GM23248 (cell line): ENCODE data around the gene LMO1. TPM values are rescaled to one million over a fixed set of nuclear protein-coding genes. Genes with fewer than 3 reads are reported as not detected.

Experiments
- DNase-seq: peaks from one replicate; pipeline ENCODE4 v3.0.0-alpha.2; 2015
- H2AFZ ChIP-seq: fragments of 200-600 bp; sonication (generic); 2 replicates; pipeline ENCODE4 v1.6.1; 2016; ENCODE audit warnings: antibody characterized with exemption
- H3F3A ChIP-seq: fragments of 200-600 bp; sonication (generic); 2 replicates; pipeline ENCODE4 v1.6.1; 2016; ENCODE audit warnings: mild to moderate bottlenecking, antibody characterized with exemption, mixed run types; ENCODE audit not compliant: insufficient read depth
- H3K27ac ChIP-seq: fragments of 200-600 bp; sonication (generic); 2 replicates; pipeline ENCODE4 v1.5.1; 2016; ENCODE audit warnings: mild to moderate bottlenecking
- H3K27me3 ChIP-seq: fragments of 200-600 bp; sonication (generic); replicated peaks from 2 replicates; pipeline ENCODE4 v1.6.1; 2016; ENCODE audit warnings: mild to moderate bottlenecking; ENCODE audit not compliant: insufficient read depth
- H3K36me3 ChIP-seq: fragments of 200-600 bp; sonication (generic); 2 replicates; pipeline ENCODE4 v1.6.1; 2016; ENCODE audit warnings: low read depth, mild to moderate bottlenecking
- H3K4me1 ChIP-seq: fragments of 200-600 bp; sonication (generic); 2 replicates; pipeline ENCODE4 v1.6.1; 2016; ENCODE audit warnings: mild to moderate bottlenecking; ENCODE audit not compliant: insufficient read depth
- H3K4me2 ChIP-seq: fragments of 200-600 bp; sonication (generic); one replicate; pipeline ENCODE4 v1.6.1; 2016; ENCODE audit warnings: mild to moderate bottlenecking; ENCODE audit not compliant: unreplicated experiment
- H3K4me3 ChIP-seq: fragments of 200-600 bp; sonication (generic); 2 replicates; pipeline ENCODE4 v1.5.1; 2016; ENCODE audit warnings: mild to moderate bottlenecking
- H3K79me2 ChIP-seq: fragments of 200-600 bp; sonication (generic); 2 replicates; pipeline ENCODE4 v1.6.1; 2016; ENCODE audit warnings: mild to moderate bottlenecking; ENCODE audit not compliant: insufficient read depth
- H3K9ac ChIP-seq: fragments of 200-600 bp; sonication (generic); 2 replicates; pipeline ENCODE4 v1.6.1; 2016; ENCODE audit warnings: mild to moderate bottlenecking
- H3K9me2 ChIP-seq: fragments of 200-600 bp; sonication (generic); 2 replicates; pipeline ENCODE4 v1.6.1; 2016; ENCODE audit warnings: mixed run types, mild to moderate bottlenecking, moderate library complexity; ENCODE audit not compliant: insufficient read depth
- H3K9me3 ChIP-seq: fragments of 200-600 bp; sonication (generic); one replicate; pipeline ENCODE4 v1.6.1; 2017; ENCODE audit warnings: low read depth
- H4K20me1 ChIP-seq: fragments of 200-600 bp; sonication (generic); 2 replicates; pipeline ENCODE4 v1.6.0; 2016; ENCODE audit not compliant: insufficient read depth
- EZH2 ChIP-seq: fragments of 200-600 bp; sonication (generic); IDR thresholded peaks from 2 replicates; pipeline ENCODE4 v1.6.1; 2018; ENCODE audit warnings: antibody characterized with exemption, mild to moderate bottlenecking; ENCODE audit not compliant: insufficient read depth, poor library complexity, severe bottlenecking
- EZH2phosphoT487 ChIP-seq: fragments of 200-600 bp; sonication (generic); IDR thresholded peaks from 2 replicates; pipeline ENCODE4 v1.6.1; 2018; ENCODE audit warnings: antibody characterized with exemption, moderate library complexity, mild to moderate bottlenecking, low read depth; ENCODE audit not compliant: insufficient read depth
- WGBS, 2 experiments: methylation state at CpG; one replicate each; pipeline ENCODE4 v1.1.6; 2015 to 2017; ENCODE audit warnings: low lambda C conversion rate in 2 of 2, low coverage in 1 of 2; ENCODE audit errors: missing lambda C conversion rate in 2 of 2; 5-methylcytosine and 5-hydroxymethylcytosine counted together
- in situ Hi-C: fragments of 300-500 bp; cut with MboI; formaldehyde crosslinking; loops from 2 replicates; pipeline ENCODE4 v1.15.0; 2020
- polyA plus RNA-seq: library from polyadenylated mRNA; unstranded; fragments of >200 nt; fragmentation: Nextera tagmentation; extraction: Ambion mirVana; gene quantifications from 2 replicates; pipeline ENCODE4 v1.2.1, GENCODE V29; 2016
- total RNA-seq: library from RNA; depleted of rRNA; stranded (reverse); fragments of >200 nt; shearing (Covaris generic); gene quantifications from 2 replicates; pipeline ENCODE4 v1.2.3, GENCODE V29; 2014

LMO1 gene
- total and polyA plus RNA-seq, 2 experiments from 2014 or later = not detected

DNA sequence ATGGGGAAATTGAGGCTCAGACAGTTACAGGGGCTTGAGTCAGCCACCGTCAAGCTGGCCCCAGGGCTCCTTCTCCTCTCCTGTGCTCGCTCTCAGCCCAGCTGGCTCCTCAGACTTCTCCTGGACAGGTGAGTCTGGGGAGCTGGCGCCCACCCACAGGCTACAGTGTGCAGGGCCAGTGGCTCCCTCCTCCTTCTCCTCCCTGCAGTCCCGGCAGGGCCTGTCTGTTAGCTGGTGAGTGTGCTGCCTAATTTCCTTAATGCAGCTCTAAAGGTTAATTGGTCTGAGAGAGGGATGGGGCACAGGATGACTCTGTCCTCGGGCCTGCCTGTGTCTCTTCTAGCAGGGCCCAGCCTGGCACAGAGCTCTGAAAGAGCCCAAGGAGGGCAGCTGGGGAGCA is 31.7 kb downstream of the LMO1 start:
- H3K27me3 ChIP-seq = 0 out of 2 replicates have a peak, but pooled peaks cover 6% of the 10 kb centered on the region
- TF ChIP-seq EZH2phosphoT487 = no peak
- no peak for TF ChIP-seq EZH2
- no peaks in the 10 kb centered on the region for H4K20me1 ChIP-seq
- in situ Hi-C loops = loop anchor here (25.0 kb wide), 2 partner anchors 330 to 730 kb away; partner anchors contain the start of gene TMEM9B
- no peaks in the 10 kb centered on the region for H3K79me2 ChIP-seq
- no peak for DNase-seq
- no peak overlapping the region for H3K27ac ChIP-seq
- H3K9ac ChIP-seq = no peak overlapping the region
- H3K4me1 ChIP-seq = peaks cover 4% of the 10 kb centered on the region; the same call in 1 of the 2 replicates
- no peaks in the 10 kb centered on the region for H3K36me3 ChIP-seq
- no peaks in the 10 kb centered on the region for H3K9me3 ChIP-seq
- no peaks in the 10 kb centered on the region for H3K9me2 ChIP-seq
- 76 to 80% methylated on average over 5 of the region's 5 CpGs for WGBS, 2 experiments
- 0 out of 2 replicates have a peak, but pooled peaks cover 5% of the 10 kb centered on the region for H3F3A ChIP-seq
- H3K4me3 ChIP-seq = no peak overlapping the region
- no peak overlapping the region for H2AFZ ChIP-seq
- no peak overlapping the region for H3K4me2 ChIP-seq

GRCh38 chr11:8230921-8231847 is 32.5 kb downstream of the LMO1 start:
- TF ChIP-seq EZH2 (no peak), EZH2phosphoT487 (no peak)
- no peak overlapping the region for H3K27ac ChIP-seq
- H3K9me2 ChIP-seq = no peaks in the 10 kb centered on the region
- H3F3A ChIP-seq = 0 out of 2 replicates have a peak, but pooled peaks cover 5% of the 10 kb centered on the region
- H3K36me3 ChIP-seq = no peaks in the 10 kb centered on the region
- H3K79me2 ChIP-seq = no peaks in the 10 kb centered on the region
- H3K4me3 ChIP-seq = no peak overlapping the region
- H4K20me1 ChIP-seq = no peaks in the 10 kb centered on the region
- no peak overlapping the region for H3K4me2 ChIP-seq
- H3K27me3 ChIP-seq = 0 out of 2 replicates have a peak, but pooled peaks cover 6% of the 10 kb centered on the region
- H2AFZ ChIP-seq = no peak overlapping the region
- no peaks in the 10 kb centered on the region for H3K9me3 ChIP-seq
- no peak overlapping the region for H3K9ac ChIP-seq
- WGBS, 2 experiments = 75 to 77% methylated on average over 17 to 21 of the region's 21 CpGs
- peaks cover 4% of the 10 kb centered on the region; the same call in 1 of the 2 replicates for H3K4me1 ChIP-seq
- in situ Hi-C loops = loop anchor here (25.0 kb wide), 2 partner anchors 331 to 731 kb away; partner anchors contain the start of gene TMEM9B
- DNase-seq = no peak

DNA sequence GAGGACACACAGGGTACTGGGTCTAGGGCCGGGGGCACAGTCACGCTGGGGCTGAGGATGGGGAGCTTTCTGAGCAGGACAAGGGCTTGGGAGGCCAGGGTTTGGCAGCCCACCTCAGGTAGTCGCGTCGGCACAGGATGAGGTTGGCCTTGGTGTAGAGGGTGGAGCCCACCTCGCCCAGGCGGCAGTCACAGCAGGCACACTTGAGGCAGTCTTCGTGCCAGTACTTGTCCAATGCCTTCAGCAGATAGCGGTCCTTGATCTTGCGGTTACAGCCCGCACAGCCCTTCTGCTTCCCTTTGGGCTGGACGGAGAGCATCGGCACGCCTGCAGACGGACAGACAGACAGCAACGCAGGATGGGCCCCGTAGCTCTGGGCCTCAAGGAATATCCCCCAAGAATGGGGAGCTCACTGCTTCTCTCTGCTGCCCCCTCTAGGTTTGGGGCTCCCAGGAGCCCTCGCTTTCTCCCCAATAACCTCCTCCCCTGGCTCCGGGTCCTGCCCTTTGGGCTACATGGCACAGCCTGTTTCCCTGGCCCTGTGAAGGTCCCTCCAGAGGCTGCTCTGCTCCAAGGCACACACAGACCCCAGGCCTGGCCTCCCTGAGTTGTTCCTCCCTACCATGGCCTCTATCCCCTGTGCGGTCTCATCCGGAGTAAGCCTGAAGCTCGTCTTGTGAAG is 33.4 kb downstream of the LMO1 start:
- Histone ChIP-seq H3K4me3 (no peak overlapping the region), H3K27me3 (0 out of 2 replicates have a peak, but pooled peaks cover 2% of the 10 kb centered on the region), H3K4me2 (no peak overlapping the region), H3K9me3 (no peaks in the 10 kb centered on the region), H3K36me3 (no peaks in the 10 kb centered on the region), H3K9me2 (no peaks in the 10 kb centered on the region), H2AFZ (no peak overlapping the region), H3K79me2 (no peaks in the 10 kb centered on the region), H3K27ac (no peak overlapping the region), H3K9ac (no peak overlapping the region), H4K20me1 (no peaks in the 10 kb centered on the region), H3K4me1 (peaks cover 4% of the 10 kb centered on the region; the same call in 1 of the 2 replicates), H3F3A (0 out of 2 replicates have a peak, but pooled peaks cover 5% of the 10 kb centered on the region)
- WGBS, 2 experiments = 79 to 85% methylated on average over 22 of the region's 22 CpGs
- TF ChIP-seq EZH2 (no peak), EZH2phosphoT487 (no peak)
- no peak for DNase-seq
- in situ Hi-C loops = loop anchor here (25.0 kb wide), 2 partner anchors 332 to 732 kb away; partner anchors contain the start of gene TMEM9B
